ENCODE data around the gene GPR137B.

GPR137B gene, protein sequence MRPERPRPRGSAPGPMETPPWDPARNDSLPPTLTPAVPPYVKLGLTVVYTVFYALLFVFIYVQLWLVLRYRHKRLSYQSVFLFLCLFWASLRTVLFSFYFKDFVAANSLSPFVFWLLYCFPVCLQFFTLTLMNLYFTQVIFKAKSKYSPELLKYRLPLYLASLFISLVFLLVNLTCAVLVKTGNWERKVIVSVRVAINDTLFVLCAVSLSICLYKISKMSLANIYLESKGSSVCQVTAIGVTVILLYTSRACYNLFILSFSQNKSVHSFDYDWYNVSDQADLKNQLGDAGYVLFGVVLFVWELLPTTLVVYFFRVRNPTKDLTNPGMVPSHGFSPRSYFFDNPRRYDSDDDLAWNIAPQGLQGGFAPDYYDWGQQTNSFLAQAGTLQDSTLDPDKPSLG

DNA sequence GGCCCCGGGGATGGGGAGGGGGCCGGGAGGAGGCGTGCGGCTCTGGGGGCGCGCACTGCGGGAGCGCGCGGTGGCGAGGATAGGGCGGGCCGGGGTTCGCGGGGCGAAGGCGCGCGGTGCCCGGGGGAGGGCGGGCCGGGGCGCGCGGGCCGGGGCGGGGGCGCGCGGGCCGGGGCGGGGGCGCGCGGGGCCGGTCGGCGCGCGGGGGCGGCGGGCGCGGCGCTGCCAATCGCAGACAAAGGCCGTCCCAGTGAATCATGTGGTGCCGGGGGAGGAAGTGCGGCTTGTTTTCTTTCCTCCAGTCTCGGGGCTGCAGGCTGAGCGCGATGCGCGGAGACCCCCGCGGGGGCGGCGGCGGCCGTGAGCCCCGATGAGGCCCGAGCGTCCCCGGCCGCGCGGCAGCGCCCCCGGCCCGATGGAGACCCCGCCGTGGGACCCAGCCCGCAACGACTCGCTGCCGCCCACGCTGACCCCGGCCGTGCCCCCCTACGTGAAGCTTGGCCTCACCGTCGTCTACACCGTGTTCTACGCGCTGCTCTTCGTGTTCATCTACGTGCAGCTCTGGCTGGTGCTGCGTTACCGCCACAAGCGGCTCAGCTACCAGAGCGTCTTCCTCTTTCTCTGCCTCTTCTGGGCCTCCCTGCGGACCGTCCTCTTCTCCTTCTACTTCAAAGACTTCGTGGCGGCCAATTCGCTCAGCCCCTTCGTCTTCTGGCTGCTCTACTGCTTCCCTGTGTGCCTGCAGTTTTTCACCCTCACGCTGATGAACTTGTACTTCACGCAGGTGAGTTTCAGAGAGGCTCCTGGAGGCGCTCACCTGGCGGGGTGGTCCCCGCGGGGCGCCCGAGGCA is at the start of gene GPR137B:
Gene GPR137B, plus strand, starts transcription at position 287 of the 851 bp plus-strand sequence. Its CDS starts 84 bp downstream, at position 371.
- peak in 52 of 56 donors; percentile 18 to 86 (median 63) for DNase-seq

DNA sequence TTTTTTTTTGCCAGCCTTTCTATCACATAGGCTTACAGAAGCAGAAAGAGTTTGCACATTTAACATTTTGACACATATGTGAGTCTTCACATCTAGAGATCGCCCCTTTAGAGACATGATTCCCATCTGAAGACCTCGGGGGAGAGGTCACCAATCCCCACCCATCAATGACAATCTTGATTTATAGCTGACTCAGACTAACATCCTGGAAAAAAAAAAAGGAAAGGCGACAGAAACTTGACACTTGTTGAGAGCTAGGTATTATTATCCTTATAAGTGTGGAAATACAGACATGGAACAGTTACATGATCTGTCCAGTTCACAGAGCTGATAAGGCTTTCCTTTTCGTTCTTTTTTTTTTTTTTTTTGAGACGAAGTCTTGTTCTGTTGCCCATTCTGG is 49.4 kb upstream of the GPR137B start:
- DNase-seq, result no peak

DNA sequence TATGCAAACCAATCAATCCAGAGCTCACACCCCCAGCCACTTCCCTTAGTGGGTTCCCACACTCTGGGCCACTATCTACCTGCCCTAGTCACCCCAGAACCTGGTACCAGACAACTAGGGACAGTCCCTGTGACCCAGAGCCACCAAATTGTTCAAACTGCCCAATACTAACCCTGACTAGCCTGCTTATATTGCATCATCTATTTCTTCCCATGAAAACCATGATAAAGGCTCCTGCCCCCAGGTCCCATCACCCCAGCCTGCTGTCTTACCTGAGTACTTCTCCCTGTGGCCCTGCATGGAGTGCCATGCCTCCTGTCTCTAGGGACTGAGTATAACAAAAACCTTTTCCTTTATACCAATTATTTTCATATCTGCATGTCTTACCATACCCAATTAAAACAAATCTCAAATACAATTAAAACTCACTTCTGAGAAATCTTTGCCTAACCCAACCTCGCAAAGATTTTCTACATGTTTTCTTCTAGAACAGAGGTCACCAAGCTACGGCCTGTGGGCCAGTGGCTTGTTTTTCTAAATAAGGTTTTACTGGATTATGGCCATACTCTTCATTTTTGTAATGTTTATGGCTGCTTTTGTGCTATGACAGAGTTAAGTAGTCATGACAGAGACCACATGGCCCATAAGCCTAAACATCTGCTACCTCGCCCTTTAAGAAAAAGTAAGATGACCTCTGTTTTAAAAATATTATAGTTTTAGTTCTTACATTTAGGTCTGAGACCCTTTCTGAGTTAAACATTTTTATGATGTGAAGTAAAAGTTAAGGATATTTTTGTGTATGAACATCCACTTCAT is 46.4 kb upstream of the GPR137B start:
- no peak for DNase-seq

GRCh38 chr1:236096660-236097482 is 45.5 kb upstream of the GPR137B start:
- DNase-seq, result peak in 46 of 56 donors; percentile 4 to 92 (median 56)

- no peak for DNase-seq
These were observed 44.1 kb upstream of the GPR137B start for GRCh38 chr1:236098267-236098666.

GRCh38 chr1:236099355-236099974 is 42.9 kb upstream of the GPR137B start:
- DNase-seq, result no peak

DNA sequence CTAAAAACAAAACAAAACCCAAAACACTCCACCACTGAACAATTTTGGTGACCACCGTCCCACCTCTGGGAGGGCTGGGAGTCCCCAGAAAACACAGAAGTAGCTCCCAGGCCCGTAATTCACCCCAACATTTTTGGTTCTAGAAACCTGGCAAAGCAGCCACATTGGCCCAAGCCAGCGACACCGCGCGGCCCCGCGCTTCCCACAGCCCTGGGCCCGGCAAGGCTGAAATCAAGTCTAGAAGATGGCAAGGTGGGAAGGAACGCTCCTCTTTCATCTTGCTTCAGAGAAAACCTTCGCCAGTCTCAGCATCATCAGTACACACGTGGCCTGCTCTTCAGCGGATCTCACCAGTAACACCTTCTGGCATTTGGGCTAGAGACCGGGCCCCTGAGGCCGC is 41.5 kb upstream of the GPR137B start:
- no peak for DNase-seq

GRCh38 chr1:236101233-236102200 is 40.8 kb upstream of the GPR137B start:
- DNase-seq, result no peak

- DNase-seq, result no peak
These were observed 39.7 kb upstream of the GPR137B start for GRCh38 chr1:236102611-236103010.

DNA sequence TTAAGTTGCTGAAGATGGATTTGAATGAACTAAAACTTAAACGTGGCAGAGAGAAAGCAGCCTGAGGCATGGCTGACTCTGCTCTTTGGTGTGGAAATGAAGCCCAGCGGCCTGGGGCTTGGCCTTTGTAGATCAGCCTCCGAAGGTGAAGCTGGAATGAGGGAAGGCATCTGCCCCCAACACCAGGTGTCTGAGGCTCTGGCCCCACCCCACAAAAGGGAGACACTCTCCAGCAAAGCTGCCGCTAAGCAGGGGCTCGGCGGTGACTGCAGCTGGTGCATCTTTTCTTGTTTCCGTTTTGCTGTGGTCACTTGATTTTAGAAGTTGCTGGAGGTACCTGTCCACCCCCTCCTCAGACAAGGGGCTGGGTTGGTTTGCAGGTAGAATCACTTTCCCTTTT is 39.3 kb upstream of the GPR137B start:
- no peak for DNase-seq

GRCh38 chr1:236103646-236104218 is 38.6 kb upstream of the GPR137B start:
- peak in 41 of 56 donors; percentile 2 to 79 (median 23) for DNase-seq

- DNase-seq, result no peak
These were observed 35.0 kb upstream of the GPR137B start for GRCh38 chr1:236107121-236107907.

- DNase-seq, result no peak
These were observed 34.2 kb upstream of the GPR137B start for GRCh38 chr1:236108027-236108648.

GRCh38 chr1:236110137-236110536 is 32.2 kb upstream of the GPR137B start:
- DNase-seq, result no peak

GRCh38 chr1:236111527-236112331 is 30.6 kb upstream of the GPR137B start:
- no peak for DNase-seq

DNA sequence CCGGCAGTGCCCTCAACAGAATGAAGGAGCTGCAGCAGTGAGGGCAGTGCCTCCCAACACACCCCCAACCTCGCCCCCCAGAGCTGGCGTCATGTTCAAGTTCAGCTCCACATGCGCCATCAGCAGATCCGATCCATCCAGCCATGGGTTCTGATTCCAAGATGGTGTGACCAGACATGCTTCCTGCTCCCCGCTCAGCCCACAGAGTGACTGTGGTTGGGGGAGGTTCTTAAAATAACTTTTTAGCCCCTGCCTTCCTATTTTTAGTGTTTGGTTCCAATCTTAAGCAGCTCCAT is 30.1 kb upstream of the GPR137B start:
- DNase-seq, result no peak
